Middle frontal gyrus (tissue), 1 donor: ENCODE measurements around the gene TWF2.

ENCODE experiments used
- DNase-seq: peaks from one replicate; pipeline ENCODE4 v3.0.0-alpha.2; 2015; ENCODE audit warnings: low spot score; ENCODE audit errors: extremely low spot score

Gene TWF2

DNA sequence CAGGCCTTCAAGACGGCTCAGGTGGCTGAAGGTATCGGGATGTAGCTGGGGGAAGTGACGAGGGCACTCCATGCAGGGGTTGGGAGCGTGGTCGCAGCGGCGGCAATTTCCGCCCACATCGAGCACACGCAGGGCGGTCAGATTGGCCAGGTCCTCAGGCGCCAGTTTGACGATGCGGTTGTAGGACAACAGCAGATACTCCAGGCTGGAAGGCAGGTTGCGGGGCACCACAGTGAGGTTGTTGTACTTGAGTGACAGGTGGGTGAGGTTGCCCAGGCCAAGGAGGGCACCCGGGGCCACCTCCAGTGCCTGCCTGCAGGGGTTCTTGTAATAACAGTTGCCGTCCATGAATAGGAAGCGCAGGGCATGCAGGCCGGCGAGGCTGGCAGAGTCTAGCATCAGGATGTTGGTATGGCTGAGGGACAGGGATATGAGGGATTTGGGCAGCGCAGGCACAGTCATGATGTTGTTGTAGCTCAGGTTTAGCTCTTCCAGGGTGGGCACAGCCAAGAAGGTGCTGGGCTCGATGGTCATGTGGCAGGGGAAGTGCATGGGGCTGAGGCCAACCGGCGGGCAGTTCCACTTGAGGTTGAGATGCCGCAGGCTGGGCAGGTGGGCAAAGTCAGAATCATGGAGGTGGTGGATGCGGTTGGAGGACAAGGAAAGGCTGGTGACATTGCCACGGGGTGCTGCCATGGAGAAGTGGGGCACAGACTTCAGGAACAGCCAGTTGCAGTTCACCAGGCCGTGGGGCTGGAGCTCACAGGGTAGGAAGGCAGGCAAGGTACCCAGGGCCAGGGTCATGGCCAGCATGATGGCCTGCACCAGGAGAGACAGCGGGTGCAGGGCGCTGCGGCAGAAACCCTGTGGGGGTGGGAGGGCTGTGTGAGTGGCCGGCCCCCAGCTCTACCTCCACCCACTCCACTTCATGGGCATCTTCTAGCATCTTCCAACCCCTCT, 15.2 kb downstream of the TWF2 start:
- DNase-seq: no peak

DNA sequence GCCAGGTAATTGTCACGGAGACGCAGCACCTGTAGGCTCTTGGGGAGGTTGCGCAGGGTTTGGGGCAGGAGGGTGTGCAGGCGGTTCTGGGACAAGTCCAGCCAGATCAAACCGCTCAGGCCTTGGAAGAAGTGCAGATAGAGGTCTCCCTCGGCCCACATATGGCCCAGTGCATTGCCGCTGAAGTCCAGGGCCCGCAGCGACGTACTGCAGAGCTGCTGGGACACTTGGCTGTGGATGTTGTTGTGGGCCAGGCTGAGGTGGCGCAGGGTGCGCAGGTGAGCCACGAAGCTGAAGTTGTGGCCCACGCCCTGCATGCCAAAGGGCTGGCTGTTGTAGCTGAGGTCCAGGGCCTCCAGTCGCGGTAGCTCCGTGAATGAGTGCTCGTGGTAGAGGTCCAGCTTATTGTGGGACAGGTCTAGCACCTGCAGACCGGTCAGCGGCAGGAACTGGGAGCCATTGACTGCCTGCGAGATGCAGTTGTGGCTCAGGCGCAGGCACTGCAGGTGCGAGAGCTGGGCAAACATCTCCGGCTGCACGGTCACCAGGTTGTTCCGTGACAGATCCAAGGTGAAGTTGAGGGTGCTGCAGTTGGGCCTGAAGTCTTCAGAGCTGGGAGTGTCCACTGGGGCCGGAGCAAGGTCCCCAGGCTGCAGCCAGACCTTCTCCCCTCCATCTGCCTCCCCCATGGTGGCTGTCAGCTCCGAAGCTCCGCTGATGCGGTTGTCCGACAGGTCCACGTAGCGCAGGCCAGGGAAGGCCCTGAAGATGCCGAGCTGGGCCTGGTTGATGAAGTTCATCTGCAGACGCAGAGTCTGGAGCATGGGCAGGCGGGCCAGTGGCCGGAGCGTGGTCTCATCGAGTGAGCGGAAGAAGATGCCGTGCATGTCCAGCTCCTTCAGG, 16.4 kb downstream of the TWF2 start:
- DNase-seq: no peak

DNA sequence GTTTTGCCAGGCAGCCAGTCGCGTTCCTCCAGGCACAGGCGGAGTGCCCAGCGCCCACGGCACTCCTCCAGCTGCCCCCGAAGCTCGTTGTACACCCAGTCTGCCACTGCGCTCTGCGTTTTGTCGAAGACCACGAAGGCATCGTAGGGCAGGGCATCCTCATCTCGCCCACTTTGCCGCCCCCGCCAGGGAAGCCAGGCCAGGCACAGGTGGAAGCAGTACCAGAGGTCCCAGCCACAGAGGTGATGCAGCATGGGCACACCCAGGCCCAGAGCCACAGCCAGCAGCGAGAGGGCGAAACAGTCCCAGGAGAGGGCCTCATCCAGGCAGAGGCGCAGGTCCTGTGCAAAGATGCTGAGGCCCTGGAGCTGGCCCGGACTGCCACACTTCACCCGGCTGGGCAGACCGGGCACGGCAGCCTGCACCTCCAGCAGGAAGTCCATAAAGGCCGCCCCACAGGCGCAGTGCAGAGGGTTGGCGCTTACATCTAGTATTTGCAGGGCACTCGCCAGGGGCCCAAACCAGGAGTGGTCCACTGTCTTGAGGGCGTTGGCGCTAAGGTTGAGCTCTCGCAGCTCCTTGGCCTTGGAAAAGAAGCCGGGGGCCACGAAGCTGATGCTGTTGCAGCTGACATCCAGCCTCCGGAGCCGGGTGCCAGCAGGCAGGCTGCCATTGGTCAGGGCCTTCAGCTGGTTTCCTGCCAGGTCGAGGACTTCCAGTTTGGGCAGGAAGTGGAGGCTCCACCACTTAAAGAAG, 17.2 kb downstream of the TWF2 start:
- DNase-seq: no peak

DNA sequence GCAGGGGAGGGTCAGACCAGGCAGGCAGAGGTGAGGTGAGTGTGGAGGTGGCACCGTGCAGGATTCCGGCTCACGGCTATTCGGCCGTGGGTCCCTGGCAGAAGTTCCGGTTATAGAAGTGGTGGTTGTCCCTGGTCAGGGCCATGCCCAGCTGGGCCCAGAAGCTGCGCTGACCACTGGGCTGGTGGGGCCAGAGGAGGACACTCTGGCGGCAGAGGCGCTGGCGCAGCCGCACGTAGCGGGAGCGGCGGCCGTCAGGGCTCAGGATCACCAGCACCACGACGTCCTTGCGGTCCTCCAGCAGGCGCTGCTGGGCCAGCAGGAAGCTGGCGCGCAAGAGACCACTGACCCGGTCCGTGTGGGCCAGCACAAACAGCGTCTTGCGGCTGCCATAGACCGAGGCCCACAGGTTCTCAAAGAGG, 17.8 kb downstream of the TWF2 start:
- no peak for DNase-seq

DNA sequence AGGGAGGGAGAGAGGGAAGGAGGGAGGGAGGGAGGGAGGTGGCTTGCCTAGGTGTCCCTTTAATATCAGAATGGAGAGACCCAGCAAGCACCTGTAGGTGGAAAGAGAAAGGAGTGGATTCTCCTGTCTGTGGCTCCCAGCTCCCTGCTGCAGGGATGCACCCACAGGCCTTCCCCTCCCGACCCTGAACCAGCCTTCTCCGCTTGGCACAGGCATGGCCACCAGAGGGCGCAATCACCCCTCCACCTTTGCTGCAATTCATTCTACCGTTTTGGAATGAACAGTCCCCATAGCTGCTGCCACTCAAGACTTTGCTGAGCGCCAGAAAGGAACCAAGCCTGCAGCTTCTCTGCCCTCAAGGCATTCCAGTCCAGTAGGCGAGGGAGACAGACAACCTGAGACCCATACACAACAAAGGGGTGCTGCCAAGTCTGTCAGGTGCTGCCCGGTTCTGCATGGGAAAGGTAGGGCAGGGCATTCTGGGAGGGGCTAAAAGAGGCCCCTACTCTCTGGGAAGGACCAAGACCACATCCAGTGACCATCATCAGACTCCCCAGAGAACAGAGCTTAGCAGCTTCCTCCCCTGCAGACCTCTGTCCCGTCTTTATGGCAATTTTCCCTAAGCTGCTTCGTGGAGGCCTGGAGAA, 18.5 kb downstream of the TWF2 start:
- DNase-seq: peak; percentile 76

DNA sequence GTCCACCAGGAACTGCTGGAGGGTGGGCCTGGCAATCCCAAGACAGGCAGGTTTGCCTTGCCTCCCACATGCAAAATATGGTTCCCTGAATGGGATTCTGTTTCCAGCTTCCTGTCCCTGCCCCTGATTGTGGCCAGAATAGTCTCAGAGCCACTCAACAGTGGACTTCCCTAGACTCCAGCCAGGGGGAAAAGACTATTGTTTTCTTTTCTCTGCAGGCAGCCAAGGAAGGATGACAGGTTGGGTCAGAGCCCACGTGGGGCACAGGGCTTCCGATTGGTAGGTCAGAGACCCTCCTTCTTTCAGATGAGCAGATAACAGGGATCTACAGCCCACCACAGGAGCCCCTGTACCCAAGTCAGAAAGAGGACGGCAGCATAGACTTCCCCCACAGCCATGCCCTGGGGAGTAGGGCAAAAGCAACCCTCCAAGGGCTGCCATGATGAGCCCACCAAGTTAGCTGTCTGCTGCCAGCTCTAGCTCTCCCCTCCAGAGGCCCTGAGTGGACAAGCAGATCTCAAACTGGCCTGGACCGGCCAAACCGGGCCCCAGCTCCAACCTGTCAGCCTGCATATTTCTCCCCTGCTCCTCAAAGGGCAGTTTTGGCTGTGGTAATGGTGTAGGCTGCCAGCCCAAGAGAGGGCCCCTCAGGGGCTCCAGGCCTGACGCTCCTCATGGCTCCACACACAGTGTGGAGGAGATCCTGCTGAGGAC, 19.9 kb downstream of the TWF2 start:
- no peak for DNase-seq

DNA sequence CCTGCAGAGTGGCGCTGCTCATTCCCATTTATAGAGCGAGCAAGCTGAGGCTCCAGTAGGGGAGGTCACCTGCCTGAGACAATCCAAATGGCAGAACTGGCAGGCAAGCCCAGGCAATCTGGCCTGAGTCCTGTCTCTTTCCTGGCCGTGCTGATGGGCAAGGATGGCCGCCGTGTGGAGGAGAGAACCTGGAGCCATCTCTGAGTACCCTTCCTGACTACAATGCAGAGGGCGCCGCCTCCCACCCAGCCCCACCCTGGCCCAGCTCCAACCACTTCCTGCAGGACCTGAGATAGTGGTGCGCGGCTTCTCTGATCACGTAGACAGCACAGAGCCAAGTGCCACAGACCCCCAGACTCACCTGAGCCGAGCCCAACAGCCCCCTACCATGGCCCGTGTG, 20.5 kb downstream of the TWF2 start:
- DNase-seq: no peak

DNA sequence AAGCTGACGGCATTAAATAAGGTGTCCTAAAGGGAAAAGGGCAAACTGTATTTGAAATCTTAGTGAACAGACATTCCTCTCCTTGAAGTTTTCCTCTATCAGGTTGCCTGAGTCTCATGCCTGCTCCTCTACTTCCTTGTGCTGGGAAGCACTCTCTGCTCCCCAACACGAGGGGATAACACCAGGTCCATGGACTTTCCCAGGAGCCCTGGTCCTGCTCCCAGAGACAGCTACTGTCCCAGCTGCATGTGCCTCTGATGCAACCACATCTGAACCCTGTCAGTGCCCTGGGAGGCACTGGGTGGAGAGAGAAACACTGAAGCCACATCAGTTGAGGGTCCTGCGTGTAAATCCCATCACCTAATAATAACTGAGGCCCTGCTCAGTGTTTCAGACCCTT, 20.9 kb downstream of the TWF2 start:
- no peak for DNase-seq

DNA sequence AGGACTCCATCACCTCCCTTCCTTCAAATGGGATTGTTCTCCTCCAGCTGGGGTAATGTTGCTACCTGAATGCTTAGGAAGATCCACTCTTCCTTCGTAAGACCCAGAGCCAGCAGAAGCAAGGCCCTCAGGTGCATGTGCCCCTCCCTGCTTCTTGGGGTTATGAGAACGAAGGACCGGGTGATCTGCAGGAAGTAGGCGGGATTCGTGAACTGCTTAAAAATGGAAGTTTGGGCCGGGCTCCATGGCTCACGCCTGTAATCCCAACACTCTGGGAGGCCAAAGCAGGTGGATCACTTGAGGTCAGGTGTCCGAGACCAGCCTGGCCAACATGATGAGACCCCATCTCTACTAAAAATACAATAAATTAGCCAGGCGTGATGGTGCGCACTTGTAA, 21.6 kb downstream of the TWF2 start:
- DNase-seq: no peak

DNA sequence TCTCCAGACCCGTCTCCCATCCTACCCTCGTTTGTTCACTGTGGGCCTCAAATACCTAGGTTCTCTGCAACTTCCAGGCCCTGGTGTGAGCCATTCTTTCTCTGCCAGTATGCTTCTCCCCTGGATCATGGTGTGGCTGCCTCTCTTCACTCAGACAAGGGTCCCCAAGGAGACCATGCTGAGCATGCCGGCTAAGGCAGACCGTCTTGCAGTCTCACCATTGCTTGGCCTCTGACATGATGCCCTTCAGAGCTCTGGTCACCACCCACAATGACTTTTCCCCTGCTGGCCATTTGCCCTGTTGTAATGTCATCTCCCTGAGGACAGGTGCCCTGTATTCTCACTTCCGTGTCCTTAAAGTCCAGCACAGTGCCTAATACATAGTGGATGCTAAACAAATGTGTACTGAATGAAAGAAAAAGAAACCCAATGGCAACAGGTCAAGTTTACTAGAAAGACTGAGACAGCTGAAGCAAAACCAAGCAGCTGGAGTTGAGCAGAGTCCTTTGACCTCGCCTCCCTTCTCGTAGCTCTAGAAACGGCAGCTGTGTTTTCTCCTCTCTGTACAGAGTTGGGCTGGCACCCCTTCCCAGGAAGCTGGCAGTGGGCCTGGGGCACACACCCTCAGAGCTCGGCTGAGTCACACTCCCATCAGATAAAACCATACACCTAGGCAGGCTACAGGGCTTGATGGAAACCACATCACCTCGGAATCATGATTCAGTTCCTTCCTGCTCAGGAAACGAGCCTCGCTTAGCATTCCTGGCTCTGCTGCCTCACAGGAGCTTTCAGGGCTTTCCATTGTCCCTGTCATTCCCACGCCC, 22.2 kb downstream of the TWF2 start:
- no peak for DNase-seq

DNA sequence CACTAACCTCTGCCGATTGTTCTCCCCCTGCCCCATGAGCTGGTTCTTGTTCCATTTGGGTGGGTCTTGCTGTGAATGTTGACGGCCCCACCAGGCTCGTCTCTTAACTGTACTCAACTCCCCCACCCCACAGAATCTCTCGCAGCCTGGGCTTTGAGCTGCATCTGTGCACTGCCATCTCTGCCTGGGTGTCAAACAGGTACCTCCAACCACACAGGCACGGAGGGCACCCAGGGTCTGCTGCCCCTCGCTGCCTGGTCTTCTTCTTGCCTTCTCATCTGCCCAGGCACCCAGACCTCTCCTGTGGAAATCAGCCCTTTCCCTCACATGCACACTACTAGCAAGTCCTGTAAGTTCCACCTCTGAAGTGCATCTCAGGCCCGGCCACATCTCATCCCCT, 23.6 kb downstream of the TWF2 start:
- DNase-seq: no peak

DNA sequence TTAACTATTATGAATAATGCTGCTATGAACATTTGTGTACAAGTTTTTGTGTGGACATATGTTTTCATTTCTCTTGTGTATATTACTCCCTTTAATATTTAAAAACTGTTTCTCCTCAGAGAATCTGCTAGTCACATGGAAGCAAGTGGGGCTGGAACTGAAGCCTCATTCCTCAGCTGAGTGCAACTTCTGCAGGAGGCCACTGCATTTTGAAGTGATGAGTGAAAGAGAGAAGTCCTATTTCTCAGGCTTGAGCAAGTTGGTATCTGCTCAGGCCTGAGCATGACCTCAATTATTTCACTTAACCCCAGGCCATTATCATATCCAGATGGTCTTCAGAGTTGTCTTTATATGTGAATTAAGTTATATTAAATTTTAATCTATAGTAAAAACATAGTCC, 25.1 kb downstream of the TWF2 start:
- no peak for DNase-seq

DNA sequence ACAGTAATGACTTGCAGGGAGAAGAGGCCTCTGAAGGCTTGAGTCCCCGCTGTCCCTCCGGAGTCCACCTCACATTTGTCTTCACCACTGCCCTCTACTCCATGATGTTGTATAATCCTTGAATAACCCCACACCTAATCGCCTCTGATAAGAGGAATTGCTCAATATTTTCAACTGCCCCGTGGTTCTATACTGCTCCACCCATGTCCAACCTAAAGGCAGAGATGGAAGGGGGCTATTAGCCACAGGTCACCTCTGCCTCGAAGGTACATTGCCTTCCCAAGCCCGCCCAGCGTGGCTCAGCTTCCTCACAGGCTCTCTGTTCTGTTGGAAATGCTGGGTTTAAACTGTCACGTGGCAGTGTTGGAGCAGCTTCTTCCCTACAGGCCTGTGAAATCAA, 26.0 kb downstream of the TWF2 start:
- DNase-seq: no peak

DNA sequence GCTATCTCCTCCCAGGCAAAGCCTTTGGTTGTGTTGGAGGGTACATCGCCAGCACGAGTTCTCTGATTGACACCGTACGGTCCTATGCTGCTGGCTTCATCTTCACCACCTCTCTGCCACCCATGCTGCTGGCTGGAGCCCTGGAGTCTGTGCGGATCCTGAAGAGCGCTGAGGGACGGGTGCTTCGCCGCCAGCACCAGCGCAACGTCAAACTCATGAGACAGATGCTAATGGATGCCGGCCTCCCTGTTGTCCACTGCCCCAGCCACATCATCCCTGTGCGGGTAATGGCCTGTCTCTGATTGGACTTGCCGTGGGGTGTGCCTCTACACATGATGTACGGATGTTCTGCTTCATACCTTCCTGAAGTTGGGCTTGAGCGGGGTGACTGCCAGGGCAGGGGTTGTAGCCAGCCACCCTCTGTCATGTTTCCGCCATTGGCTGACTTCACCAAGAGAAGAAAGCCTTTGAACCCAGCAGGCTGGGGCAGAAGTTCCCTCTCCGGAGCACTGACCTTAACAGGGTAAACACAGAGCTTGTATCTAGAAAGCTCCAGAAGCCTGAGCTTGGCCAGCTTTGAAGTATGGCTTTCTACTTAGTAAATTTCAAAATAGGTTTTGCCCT, 27.6 kb downstream of the TWF2 start:
- no peak for DNase-seq

DNA sequence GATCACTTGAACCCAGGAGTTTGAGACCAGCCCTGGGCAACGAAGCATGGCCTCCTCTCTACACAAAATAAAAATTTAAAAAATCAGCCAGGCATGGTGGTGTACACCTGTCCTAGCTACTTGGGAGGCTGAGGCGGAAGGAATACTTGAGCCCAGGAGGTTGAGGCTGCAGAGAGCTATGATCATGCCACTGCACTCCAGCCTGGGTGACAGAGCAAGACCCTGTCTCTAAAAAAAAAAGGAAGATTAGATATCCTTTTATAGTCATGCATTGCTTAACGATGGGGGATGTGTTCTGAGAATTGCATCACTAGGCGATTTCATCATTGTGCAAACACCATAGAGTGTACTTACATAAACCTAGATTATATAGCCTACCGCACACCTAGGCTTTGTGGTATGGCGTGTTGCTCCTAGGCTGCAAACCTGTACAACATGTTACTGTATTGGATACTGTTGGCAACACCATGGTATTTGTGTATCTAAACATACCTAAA, 28.4 kb downstream of the TWF2 start:
- no peak for DNase-seq

DNA sequence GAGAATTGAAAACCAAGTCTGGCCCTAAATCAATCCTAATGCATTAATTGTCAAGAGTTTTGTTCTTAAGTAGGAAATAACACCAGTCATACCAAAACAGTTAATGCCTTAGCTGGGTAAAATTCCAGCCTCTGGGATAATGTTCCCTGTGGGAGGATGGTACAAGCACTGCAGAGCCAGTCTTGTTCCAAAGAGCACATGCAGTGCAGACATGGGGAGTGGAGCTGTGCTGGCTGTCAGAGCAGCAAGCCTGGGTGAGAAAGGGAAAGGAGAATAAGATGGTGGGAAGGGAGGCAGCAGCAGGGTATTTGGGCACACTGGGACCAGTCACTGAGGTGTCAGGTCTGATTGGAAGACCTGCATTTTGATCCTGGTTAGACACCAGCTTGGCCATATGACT, 28.9 kb downstream of the TWF2 start:
- no peak for DNase-seq

DNA sequence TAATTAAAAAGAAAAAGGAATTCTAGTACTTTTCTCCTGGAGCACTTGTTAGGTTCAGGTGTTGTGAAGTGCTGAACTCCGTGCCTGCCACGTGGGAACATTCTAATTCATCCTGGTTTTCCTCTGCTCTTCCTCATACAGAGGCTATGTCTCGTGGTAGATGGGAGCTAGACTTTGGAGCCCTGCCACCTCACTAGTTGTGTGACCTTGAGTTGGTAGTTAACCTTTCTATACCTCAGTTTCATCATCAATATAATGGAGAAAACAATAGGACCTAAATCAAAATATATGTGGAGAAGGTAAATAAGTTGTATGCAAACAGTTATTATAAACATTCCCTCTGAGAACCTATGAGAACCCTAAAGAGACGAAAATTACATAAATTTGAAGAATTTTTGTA, 30.4 kb downstream of the TWF2 start:
- DNase-seq: no peak

DNA sequence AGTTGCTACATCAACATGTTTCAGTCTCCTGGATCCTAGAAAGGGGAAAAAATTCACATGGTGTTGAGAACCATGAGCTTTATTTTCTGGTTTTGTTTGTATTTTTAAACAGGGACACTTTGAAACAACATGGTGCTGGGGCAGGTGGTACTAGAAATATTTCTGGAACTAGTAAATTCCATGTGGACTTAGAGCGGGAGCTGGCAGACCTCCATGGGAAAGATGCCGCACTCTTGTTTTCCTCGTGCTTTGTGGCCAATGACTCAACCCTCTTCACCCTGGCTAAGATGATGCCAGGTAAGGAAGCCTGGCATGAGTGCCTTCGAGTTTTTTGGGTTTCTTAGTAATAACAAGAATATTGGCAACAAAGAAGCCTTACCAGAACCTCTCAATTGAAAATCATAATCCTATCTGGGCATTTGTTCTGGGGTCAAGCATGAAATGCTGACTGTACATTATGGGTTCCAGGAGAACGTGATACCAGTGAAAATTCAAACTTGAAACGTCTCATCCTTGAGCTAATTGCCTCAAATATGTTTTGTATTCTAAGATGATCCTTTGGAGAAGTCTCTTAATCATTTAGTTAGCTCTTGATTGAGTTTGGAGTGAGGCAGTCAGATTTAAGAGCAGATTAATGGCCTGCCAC, 33.1 kb downstream of the TWF2 start:
- no peak for DNase-seq
